H1 (cell line): ENCODE results near the gene PIK3R3. TPM values are rescaled to one million over a fixed set of nuclear protein-coding genes. Genes with fewer than 3 reads are reported as not detected.

Experiments
- JUND ChIP-seq: IDR thresholded peaks from 2 replicates; pipeline ENCODE4 v1.6.1; 2011; ENCODE audit warnings: mild to moderate bottlenecking, improper control_type of control experiment, low read length
- KDM1A ChIP-seq: fragments of 200-600, 300-600 bp; sonication (generic); IDR thresholded peaks from 2 replicates; pipeline ENCODE4 v1.7.1; 2016; ENCODE audit warnings: mild to moderate bottlenecking, low read length, borderline replicate concordance
- NRF1 ChIP-seq: IDR thresholded peaks from 2 replicates; pipeline ENCODE4 v1.6.1; 2011; ENCODE audit warnings: mild to moderate bottlenecking, low read depth, low read length, improper control_type of control experiment
- PHF8 ChIP-seq: fragments of 200-600 bp; sonication (generic); conservative IDR thresholded peaks from 2 replicates; pipeline ENCODE4 v1.7.1; 2012; ENCODE audit warnings: low read depth, mild to moderate bottlenecking, inconsistent platforms, low read length, moderate library complexity
- TAF1 ChIP-seq: IDR thresholded peaks from 2 replicates; pipeline ENCODE4 v1.6.1; 2011; ENCODE audit warnings: mild to moderate bottlenecking, low read depth, low read length
- YY1 ChIP-seq: IDR thresholded peaks from 2 replicates; pipeline ENCODE4 v1.6.1; 2011; ENCODE audit warnings: low read depth, mild to moderate bottlenecking, low read length
- polyA plus RNA-seq, 7 experiments: library from polyadenylated mRNA; depleted of rRNA in 3 of 7; stranded (reverse) in 5 of 7; unstranded in 2 of 7; fragments of >200 nt in 5 of 7; fragments of 200-250 nt in 2 of 7; gene quantifications; 1 replicate in 5 of 7; 2 replicates in 1 of 7; 4 replicates in 1 of 7; pipeline versions ENCODE4 v1.2.1 to v1.2.3, GENCODE V29; 2011 to 2013; ENCODE audit warnings: missing spikeins in 2 of 7, mixed read lengths in 2 of 7
- total RNA-seq: library from RNA; stranded (reverse); fragmentation: NEBNext Ultra II Directional; extraction: Animal tissue kit (Norgen Biotek cat#: 25700); gene quantifications from 2 replicates; pipeline ENCODE4 v1.2.1, GENCODE V29; 2021

The PIK3R3 gene
- total and polyA plus RNA-seq, 2 of the 8 experiments (the other 6 are each of a cell fraction or from before 2014, with no cell fraction given), result 5.3 to 13.6 TPM

GRCh38 chr1:46159516-46159915 is 27.1 kb upstream of the PIK3R3 start (continued):
- no peak for TF ChIP-seq NRF1
- no peak for TF ChIP-seq KDM1A
- TF ChIP-seq PHF8, result no peak
- TF ChIP-seq YY1, result no peak
- TF ChIP-seq JUND, result no peak
- no peak for TF ChIP-seq TAF1
- TF ChIP-seq, all 59 proteins: peak for 0
